ENCODE results near the gene TIAM1. TPM values are rescaled to one million over a fixed set of nuclear protein-coding genes. Genes with fewer than 3 reads are reported as not detected.

The TIAM1 gene
- total and polyA plus RNA-seq, 7 donors: 0.21 to 1.7 (median 0.75) TPM

DNA sequence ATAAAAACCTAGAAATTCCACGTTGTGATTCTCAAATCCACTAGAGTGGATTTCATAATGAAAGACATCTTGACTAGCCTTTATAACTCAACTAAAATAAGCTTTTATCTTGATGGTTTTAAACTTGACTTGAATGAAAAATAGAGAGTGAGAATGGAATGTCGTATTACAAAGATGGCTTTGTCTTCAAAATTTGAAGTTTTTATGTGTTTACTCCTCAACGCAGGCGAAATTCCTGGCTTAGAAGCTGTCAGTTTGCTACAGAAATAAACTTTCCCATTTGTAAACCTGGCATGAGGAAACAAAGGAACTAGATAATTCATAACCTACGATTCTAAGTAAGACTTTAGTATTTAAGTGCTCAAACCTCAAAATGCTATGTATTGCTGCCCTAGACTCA, 215.8 kb downstream of the TIAM1 start:
- ATAC-seq: no peak
- Histone ChIP-seq H3K9me3 (no peaks in the 10 kb centered on the region), H3K4me3 (no peak overlapping the region), H3K36me3 (ENCODE audit: insufficient read depth in 1 of 2, low read depth in 1 of 2) (no peaks in the 10 kb centered on the region), H3K27ac (no peak overlapping the region), H3K27me3 (ENCODE audit: insufficient read depth in 3 of 3, low read length in 2 of 3) (no peaks in the 10 kb centered on the region), H3K4me1 (no peaks in the 10 kb centered on the region)
- TF ChIP-seq, protein P1, sequence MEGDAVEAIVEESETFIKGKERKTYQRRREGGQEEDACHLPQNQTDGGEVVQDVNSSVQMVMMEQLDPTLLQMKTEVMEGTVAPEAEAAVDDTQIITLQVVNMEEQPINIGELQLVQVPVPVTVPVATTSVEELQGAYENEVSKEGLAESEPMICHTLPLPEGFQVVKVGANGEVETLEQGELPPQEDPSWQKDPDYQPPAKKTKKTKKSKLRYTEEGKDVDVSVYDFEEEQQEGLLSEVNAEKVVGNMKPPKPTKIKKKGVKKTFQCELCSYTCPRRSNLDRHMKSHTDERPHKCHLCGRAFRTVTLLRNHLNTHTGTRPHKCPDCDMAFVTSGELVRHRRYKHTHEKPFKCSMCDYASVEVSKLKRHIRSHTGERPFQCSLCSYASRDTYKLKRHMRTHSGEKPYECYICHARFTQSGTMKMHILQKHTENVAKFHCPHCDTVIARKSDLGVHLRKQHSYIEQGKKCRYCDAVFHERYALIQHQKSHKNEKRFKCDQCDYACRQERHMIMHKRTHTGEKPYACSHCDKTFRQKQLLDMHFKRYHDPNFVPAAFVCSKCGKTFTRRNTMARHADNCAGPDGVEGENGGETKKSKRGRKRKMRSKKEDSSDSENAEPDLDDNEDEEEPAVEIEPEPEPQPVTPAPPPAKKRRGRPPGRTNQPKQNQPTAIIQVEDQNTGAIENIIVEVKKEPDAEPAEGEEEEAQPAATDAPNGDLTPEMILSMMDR (IDR thresholded peaks at IDR 0.05): no peak
- DNase-seq: no peak
- WGBS, 3 donors: 57 to 70% (median 59%) methylated on average over 5 of the region's 5 CpGs
- intact Hi-C loops (cut with DNase I): no loop called here

DNA sequence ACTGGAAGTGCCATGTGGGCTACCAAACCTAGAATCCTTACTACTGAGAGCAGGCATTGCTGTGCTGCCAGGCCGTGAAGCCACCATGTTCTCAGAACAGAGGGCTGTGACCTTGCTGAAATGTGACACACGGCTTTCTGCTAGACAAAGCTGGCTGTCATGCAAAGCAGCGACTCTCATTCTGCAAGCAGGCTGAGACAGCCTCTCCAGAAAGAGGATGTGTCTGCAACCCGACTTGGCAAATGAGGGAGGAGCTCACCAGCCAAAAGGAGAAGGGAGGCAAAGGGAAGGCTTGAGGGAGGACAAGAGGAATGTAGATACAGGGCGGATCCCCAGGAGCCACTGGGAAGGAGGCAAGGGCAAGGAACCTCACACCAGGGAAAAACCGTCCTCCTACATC, 220.1 kb downstream of the TIAM1 start:
- H3K4me3 ChIP-seq: no peak overlapping the region
- 35 to 43% (median 42%) methylated on average over 6 of the region's 6 CpGs for WGBS, 3 donors
- DNase-seq (no peak), ATAC-seq (no peak)
- H3K27me3 ChIP-seq (ENCODE audit: insufficient read depth in 3 of 3, low read length in 2 of 3): no peaks in the 10 kb centered on the region
- H3K4me1 ChIP-seq: no peaks in the 10 kb centered on the region
- TF ChIP-seq, protein P1 (IDR thresholded peaks at IDR 0.05): no peak
- H3K36me3 ChIP-seq (ENCODE audit: insufficient read depth in 1 of 2, low read depth in 1 of 2): no peaks in the 10 kb centered on the region
- no peaks in the 10 kb centered on the region for H3K9me3 ChIP-seq
- intact Hi-C loops (cut with DNase I): no loop called here
- H3K27ac ChIP-seq: no peak overlapping the region

DNA sequence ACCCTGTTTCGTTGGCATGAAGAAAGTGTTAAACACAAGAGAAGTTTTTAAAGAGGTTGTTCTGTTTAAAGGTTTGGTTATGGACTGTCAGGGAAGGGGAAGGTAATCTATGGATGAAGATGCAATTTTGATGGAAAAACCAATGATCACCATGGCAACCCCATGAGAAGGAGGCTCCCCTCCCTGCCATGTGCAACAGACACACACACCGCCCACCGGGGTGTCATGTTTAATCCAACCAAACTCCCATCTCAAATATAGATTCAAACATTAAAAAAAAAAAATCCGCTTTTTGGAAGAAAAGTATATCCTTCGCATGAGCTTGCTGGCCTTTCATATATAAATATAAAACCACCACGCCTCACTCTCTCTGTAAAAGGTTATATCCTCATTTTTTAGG, 224.9 kb downstream of the TIAM1 start:
- Histone ChIP-seq H3K9me3 (no peaks in the 10 kb centered on the region), H3K4me1 (no peaks in the 10 kb centered on the region), H3K27me3 (ENCODE audit: insufficient read depth in 3 of 3, low read length in 2 of 3) (no peaks in the 10 kb centered on the region), H3K36me3 (ENCODE audit: insufficient read depth in 1 of 2, low read depth in 1 of 2) (no peaks in the 10 kb centered on the region), H3K27ac (no peak overlapping the region), H3K4me3 (no peak overlapping the region)
- intact Hi-C loops (cut with DNase I): no loop called here
- TF ChIP-seq, protein P1 (IDR thresholded peaks at IDR 0.05): no peak
- no peak for DNase-seq
- WGBS, 3 donors: 91 to 95% (median 93%) methylated on average over 6 of the region's 6 CpGs
- ATAC-seq: no peak

DNA sequence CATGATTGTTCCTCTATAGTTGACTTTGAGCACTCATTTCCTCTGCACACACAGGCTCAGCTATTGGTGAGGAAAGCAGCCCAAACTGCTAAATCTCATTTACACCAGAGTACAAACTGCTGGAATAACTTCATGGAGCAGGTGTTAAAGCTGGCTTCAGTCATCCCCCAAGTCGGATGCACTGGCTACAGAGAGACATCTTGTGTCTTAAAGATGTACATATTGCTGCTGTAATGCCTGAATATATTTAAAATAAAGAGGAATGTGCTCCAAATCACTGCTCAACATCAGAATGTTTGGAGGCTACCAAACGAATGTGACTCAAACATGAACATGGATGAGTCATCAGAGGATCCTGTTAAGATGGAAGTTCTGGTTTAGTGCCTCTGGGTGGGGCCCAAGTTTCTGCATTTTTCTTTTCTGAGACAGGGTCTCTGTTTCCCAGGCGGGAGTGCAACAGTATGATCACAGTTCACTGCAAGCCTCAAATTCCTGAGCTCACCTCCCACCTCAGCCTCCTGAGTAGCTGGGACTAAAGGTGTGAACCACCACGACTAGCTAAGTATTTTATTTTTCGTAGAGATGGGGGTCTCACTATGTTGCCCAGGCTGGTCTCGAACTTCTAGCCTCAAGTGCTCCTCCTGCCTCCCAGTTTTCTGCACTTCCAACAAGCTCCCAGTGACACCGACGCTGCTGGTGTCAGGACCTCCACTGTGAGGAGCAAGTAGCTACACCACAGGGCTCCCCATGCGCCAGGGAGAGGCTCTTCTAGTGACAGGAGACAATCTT, 226.7 kb downstream of the TIAM1 start:
- 69 to 77% (median 70%) methylated on average over 9 of the region's 9 CpGs for WGBS, 3 donors

More for the DNA sequence above, 226.7 kb downstream of the TIAM1 start:
- H3K9me3 ChIP-seq: no peaks in the 10 kb centered on the region
- H3K4me1 ChIP-seq: no peaks in the 10 kb centered on the region
- no peaks in the 10 kb centered on the region for H3K27me3 ChIP-seq (ENCODE audit: insufficient read depth in 3 of 3, low read length in 2 of 3)
- H3K36me3 ChIP-seq (ENCODE audit: insufficient read depth in 1 of 2, low read depth in 1 of 2): no peaks in the 10 kb centered on the region
- H3K4me3 ChIP-seq: no peak overlapping the region
- intact Hi-C loops (cut with DNase I): no loop called here
- DNase-seq (no peak), ATAC-seq (no peak)
- no peak overlapping the region for H3K27ac ChIP-seq
- TF ChIP-seq, protein P1 (IDR thresholded peaks at IDR 0.05): no peak

All from psoas muscle (tissue), 8 donors.